GM18519 (cell line): ENCODE results near the gene ABRACL.

Experiments
- ATAC-seq: cut with Tn5 transposase; IDR thresholded peaks from one replicate; pipeline ENCODE4 v1.9.1; 2021; ENCODE audit warnings: mild to moderate bottlenecking, moderate library complexity; ENCODE audit not compliant: unreplicated experiment, low FRiP score

ABRACL gene

DNA sequence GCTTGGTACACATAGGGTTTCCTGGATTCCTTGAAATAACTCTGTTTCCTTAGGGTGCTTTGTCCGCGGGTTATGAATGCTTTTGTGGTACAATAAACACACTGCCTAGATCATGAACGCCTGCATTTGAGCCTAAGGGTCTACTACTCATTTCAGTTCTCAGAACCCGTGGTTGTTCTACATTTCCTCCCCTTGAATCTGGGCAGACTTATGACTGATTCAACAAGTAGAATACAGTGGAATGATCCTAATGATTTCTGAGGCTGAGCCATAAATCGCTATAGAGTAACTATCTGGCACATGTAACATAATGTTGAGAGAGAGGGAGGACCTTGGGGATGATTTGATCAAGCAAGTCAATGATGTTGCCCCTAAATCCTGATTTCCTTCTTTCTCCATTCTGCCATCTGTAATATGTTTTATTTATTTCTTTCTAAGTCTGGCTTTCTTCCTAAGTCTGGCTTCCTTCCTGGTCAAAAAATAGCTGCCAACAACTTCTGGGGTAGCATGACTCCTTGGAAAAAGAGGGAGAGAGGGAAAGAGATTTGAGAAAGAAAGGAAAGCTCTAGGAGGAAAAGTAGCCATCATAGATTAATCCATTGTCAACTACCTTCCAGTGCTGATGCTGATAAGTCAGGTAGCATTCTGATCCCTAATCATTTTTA is 23.0 kb downstream of the ABRACL start:
- ATAC-seq = no peak

GRCh38 chr6:139053382-139053781 is 24.8 kb downstream of the ABRACL start:
- ATAC-seq = no peak

- no peak for ATAC-seq
Observed at GRCh38 chr6:139054001-139054400, 25.5 kb downstream of the ABRACL start.

DNA sequence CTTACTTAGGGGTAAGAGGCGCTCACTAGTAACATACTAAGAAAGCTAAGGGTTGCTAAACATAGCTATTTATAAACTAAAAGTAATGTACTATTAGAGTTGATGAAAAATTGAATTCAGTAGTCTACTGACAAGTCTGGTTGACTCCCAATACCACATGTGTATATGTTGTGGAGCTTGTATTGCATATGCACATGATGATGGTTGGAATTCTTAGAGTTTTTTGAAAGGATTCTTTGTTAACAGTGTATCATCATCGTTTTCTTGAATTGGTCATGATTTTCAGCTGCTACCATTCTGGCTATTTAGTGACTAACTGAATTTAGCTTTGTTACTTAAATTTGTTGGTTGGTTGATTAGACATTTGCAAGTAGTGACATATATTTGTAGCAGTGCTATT is 27.2 kb downstream of the ABRACL start:
- no peak for ATAC-seq

GRCh38 chr6:139058029-139058428 is 29.5 kb downstream of the ABRACL start:
- ATAC-seq = no peak

GRCh38 chr6:139060332-139060731 is 31.8 kb downstream of the ABRACL start:
- ATAC-seq = no peak

GRCh38 chr6:139062932-139063646 is 34.5 kb downstream of the ABRACL start:
- no peak for ATAC-seq

DNA sequence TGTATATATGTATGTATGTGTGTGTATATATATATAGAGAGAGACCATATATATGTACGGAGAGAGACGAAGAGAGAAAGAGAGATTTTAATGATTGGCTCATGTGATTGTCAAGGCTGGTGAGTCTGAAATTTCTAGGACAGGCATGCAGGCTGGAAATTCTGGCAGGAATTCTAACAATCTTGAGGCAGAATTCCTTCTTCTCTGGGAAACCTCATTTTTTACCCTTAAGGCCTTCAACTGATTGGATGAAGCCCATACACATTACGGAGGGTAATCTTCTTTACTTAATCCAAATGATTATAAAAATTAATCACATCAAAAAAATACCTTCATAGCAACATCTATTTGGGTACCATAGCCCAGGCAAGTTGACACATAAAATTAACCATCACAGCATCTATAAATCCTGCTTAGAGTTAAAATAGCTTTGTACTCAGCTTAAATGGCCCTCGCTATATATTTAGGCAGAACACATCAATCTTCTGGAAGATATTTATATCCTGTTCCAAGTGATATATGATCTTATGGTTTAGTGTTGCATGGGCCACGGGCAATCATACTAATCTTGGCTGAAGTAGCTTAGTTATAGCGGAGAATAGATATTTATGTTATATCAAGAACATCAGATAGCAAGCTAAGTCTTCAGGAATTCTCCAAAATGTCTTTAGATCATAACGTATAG is 36.6 kb downstream of the ABRACL start:
- ATAC-seq = no peak

- no peak for ATAC-seq
Observed at GRCh38 chr6:139066080-139066479, 37.5 kb downstream of the ABRACL start.

DNA sequence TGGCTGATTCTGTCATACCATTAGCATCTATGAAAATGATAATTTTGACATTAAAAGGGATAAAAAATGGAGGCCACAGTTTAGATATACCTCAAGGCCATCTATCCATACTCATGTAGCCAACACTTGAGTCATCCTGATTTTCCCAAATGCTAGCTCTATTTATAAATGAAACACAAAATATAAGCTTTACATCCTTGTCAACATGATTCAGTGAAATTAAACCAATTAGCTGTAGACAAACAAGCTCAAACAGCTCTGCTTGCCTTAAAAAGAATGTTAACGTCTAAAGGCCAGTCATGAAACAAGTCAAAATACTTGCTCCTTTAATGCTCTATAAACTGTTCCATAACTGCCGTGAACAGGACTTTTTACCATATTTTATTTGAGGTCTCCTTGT is 40.3 kb downstream of the ABRACL start:
- ATAC-seq = no peak

GRCh38 chr6:139073118-139073517 is 44.6 kb downstream of the ABRACL start:
- ATAC-seq = no peak

DNA sequence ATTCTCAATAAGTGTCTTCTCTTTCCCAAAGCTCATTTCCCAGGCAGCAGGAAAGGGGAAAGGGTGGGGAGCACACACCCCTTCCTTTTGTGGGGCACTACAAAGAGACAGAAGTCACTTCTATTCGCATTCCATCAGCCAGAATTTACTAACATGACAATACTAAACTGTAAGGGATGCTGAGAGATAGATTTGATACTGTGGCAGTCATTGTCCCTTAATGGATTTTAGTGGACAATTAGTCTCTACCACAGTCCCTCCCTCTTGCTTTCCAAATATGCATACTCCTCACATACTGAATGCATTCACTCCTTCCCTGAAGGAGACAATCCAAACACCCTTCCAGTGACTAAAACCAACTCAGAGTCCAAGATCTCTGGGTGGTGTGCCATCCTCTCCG is 50.5 kb downstream of the ABRACL start:
- ATAC-seq = no peak

GRCh38 chr6:139080255-139080920 is 51.8 kb downstream of the ABRACL start:
- no peak for ATAC-seq

DNA sequence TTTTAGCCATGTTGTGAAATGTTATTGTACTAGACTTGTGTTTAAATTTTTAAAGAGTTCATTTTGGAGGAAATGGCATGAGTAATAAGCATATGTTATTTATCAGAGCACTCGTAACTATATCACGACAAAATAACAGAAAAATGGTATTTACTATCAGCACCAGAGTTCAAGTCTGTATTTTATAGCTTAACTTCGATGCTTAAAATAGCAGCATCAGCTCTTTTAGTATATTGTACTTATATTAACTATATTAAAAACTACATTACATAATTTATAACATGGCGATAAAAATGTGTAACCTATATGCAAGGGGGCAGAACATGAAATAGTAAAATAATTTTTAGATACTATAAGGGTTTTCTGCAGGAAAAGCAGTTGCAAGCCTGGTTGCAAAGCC is 52.9 kb downstream of the ABRACL start:
- no peak for ATAC-seq

GRCh38 chr6:139082370-139082769 is 53.8 kb downstream of the ABRACL start:
- ATAC-seq = no peak

DNA sequence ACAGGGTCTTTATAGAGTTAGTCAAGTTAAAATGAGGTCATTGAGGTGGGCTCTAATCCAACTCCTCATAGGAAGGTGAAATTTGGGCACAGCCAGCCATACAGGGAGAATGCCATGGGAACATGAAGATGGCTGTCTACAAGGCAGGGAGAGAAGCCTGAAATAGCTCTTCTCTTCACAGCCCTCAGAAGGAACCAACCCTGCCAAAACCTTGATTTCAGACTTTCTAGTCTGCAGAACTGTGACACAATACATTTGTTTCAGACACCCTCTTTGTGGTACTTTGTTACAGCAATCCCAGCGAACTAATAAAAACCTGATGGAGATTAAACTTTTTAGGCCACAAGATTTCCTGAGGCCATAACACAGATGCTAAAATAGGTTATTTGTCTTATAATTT is 63.3 kb downstream of the ABRACL start:
- ATAC-seq = no peak
